AG09309 (cell line): ENCODE data around the gene RPL10A.

Experiments
- DNase-seq: peaks from one replicate; pipeline ENCODE4 v3.0.0-alpha.2; 2010; ENCODE audit warnings: low read depth
- H3K4me3 ChIP-seq: 2 replicates; pipeline ENCODE4 v1.5.1; 2011; ENCODE audit warnings: mild to moderate bottlenecking, low read depth, low read length, moderate library complexity; ENCODE audit not compliant: control insufficient read depth
- CTCF ChIP-seq: IDR thresholded peaks from 2 replicates; pipeline ENCODE4 v1.5.1; 2011; ENCODE audit warnings: mild to moderate bottlenecking, low read depth, low read length, inconsistent platforms; ENCODE audit not compliant: insufficient read depth, control insufficient read depth; ENCODE audit errors: missing control alignments

RPL10A gene

GRCh38 chr6:35499372-35499771, 31.2 kb downstream of the RPL10A start:
- DNase-seq, result no peak
- TF ChIP-seq CTCF, result no peak
- no peak overlapping the region for H3K4me3 ChIP-seq

GRCh38 chr6:35500782-35501181, 32.6 kb downstream of the RPL10A start:
- DNase-seq, result no peak
- no peak for TF ChIP-seq CTCF
- H3K4me3 ChIP-seq, result no peak overlapping the region

GRCh38 chr6:35501784-35502183, 33.6 kb downstream of the RPL10A start:
- DNase-seq, result no peak
- no peak for TF ChIP-seq CTCF
- H3K4me3 ChIP-seq, result no peak overlapping the region

- H3K4me3 ChIP-seq, result no peak overlapping the region
- no peak for TF ChIP-seq CTCF
- DNase-seq, result no peak
Measured at GRCh38 chr6:35503534-35503933, 35.3 kb downstream of the RPL10A start.

GRCh38 chr6:35505999-35506412, 37.8 kb downstream of the RPL10A start:
- DNase-seq, result no peak
- no peak for TF ChIP-seq CTCF
- no peak overlapping the region for H3K4me3 ChIP-seq

- no peak for DNase-seq
- no peak overlapping the region for H3K4me3 ChIP-seq
- TF ChIP-seq CTCF, result no peak
Measured at GRCh38 chr6:35506536-35506935, 38.3 kb downstream of the RPL10A start.

GRCh38 chr6:35507221-35507620, 39.0 kb downstream of the RPL10A start:
- no peak for DNase-seq
- TF ChIP-seq CTCF, result no peak
- no peak overlapping the region for H3K4me3 ChIP-seq
